ENCODE results near the gene RPL28.

- TF ChIP-seq CTCF (IDR thresholded peaks at IDR 0.05) (no peak), POLR2A (IDR thresholded peaks at IDR 0.05) (no peak)
These were observed 51.1 kb downstream of the RPL28 start for GRCh38 chr19:55436847-55437246.
